ENCODE data around the gene USO1. TPM values are rescaled to one million over a fixed set of nuclear protein-coding genes. Genes with fewer than 3 reads are reported as not detected.
"Not testable (repeated sequence)": the region's sequence is repeated elsewhere in the genome, so short reads cannot be mapped to it uniquely, and the experiment has no call there.

Gene USO1
- total RNA-seq, 2 donors from 2014 or later = 57.6 to 89.7 TPM

GRCh38 chr4:75724867-75725724, 719 bp downstream of the USO1 start:
- Histone ChIP-seq H3K9me3 (no peaks in the 10 kb centered on the region), H3K27ac (peak overlapping the region; percentile 95 to 100 (median 98)), H3K36me3 (replicated peaks in 1 of 2; ENCODE audit: insufficient read depth in 1 of 2, low read depth in 2 of 2) (no peaks in the 10 kb centered on the region), H3K4me3 (peak overlapping the region; percentile 64 to 92), H3K27me3 (no peaks in the 10 kb centered on the region), H3K4me1 (peaks cover 44% of the 10 kb centered on the region)
- WGBS, 2 donors = 0 to 1% methylated on average over 22 to 50 of the region's 50 CpGs
- DNase-seq = peak; percentile 75 to 82 (median 78)
- TF ChIP-seq POLR2A (IDR thresholded peaks at IDR 0.05) (no peak), CTCF (IDR thresholded peaks at IDR 0.05) (no peak)
- intact Hi-C loops (cut with DNase I) = loop anchor here (10.0 kb wide), 1 partner anchor 50 kb away; the partner anchor contains the start of gene G3BP2
- peak; percentile 61 for ATAC-seq

GRCh38 chr4:75725942-75726538, 1.7 kb downstream of the USO1 start:
- not testable (repeated sequence) for H3K4me3 ChIP-seq; H3K9me3 ChIP-seq; DNase-seq; H3K36me3 ChIP-seq (replicated peaks in 1 of 2; ENCODE audit: insufficient read depth in 1 of 2, low read depth in 2 of 2); H3K27me3 ChIP-seq; ATAC-seq
- H3K4me1 ChIP-seq = peaks cover 45% of the 10 kb centered on the region
- intact Hi-C loops (cut with DNase I) = loop anchor here (10.0 kb wide), 1 partner anchor 51 kb away; the partner anchor contains the start of gene G3BP2
- H3K27ac ChIP-seq = peak overlapping the region in 3 of 4 donors; percentile 95 to 100 (median 97)
- 24 to 39% methylated on average over 19 to 20 of the region's 20 CpGs for WGBS, 2 donors

- Histone ChIP-seq H3K36me3 (replicated peaks in 1 of 2; ENCODE audit: insufficient read depth in 1 of 2, low read depth in 2 of 2) (no peaks in the 10 kb centered on the region), H3K27ac (peak overlapping the region; percentile 1 to 100 (median 5)), H3K4me3 (no peak overlapping the region), H3K27me3 (no peaks in the 10 kb centered on the region), H3K4me1 (peaks cover 51% of the 10 kb centered on the region), H3K9me3 (no peaks in the 10 kb centered on the region)
- no peak for ATAC-seq
- TF ChIP-seq CTCF (IDR thresholded peaks at IDR 0.05) (no peak), POLR2A (IDR thresholded peaks at IDR 0.05) (no peak)
- 46 to 48% methylated on average over 3 of the region's 3 CpGs for WGBS, 2 donors
- intact Hi-C loops (cut with DNase I) = loop anchor here (10.0 kb wide), 1 partner anchor 52 kb away; the partner anchor contains the start of gene G3BP2
- DNase-seq = no peak
Observed at GRCh38 chr4:75726577-75726976, 2.2 kb downstream of the USO1 start.

GRCh38 chr4:75727073-75727472, 2.7 kb downstream of the USO1 start:
- ATAC-seq (no peak), DNase-seq (no peak)
- intact Hi-C loops (cut with DNase I) = loop anchor here (10.0 kb wide), 1 partner anchor 52 kb away; the partner anchor contains the start of gene G3BP2
- WGBS, 2 donors = 39 to 41% methylated on average over 1 of the region's 1 CpG
- peak overlapping the region; percentile 1 to 100 (median 5) for H3K27ac ChIP-seq
- H3K36me3 ChIP-seq (replicated peaks in 1 of 2; ENCODE audit: insufficient read depth in 1 of 2, low read depth in 2 of 2) = no peaks in the 10 kb centered on the region
- TF ChIP-seq POLR2A (IDR thresholded peaks at IDR 0.05) (no peak), CTCF (IDR thresholded peaks at IDR 0.05) (no peak)
- no peaks in the 10 kb centered on the region for H3K27me3 ChIP-seq
- H3K4me3 ChIP-seq = no peak overlapping the region
- H3K9me3 ChIP-seq = no peaks in the 10 kb centered on the region
- peaks cover 53% of the 10 kb centered on the region for H3K4me1 ChIP-seq

- intact Hi-C loops (cut with DNase I) = loop anchor here (10.0 kb wide), 1 partner anchor 55 kb away; the partner anchor contains the start of gene G3BP2
Observed at GRCh38 chr4:75729836-75730235, 5.5 kb downstream of the USO1 start.

More at GRCh38 chr4:75729836-75730235, 5.5 kb downstream of the USO1 start:
- TF ChIP-seq CTCF (IDR thresholded peaks at IDR 0.05) (no peak), POLR2A (IDR thresholded peaks at IDR 0.05) (no peak)
- Histone ChIP-seq H3K4me3 (no peak overlapping the region), H3K27me3 (no peaks in the 10 kb centered on the region), H3K9me3 (no peaks in the 10 kb centered on the region), H3K27ac (no peak overlapping the region), H3K4me1 (peaks cover 44% of the 10 kb centered on the region), H3K36me3 (replicated peaks in 1 of 2; ENCODE audit: insufficient read depth in 1 of 2, low read depth in 2 of 2) (no peaks in the 10 kb centered on the region)
- DNase-seq (no peak), ATAC-seq (no peak)
- 13 to 21% methylated on average over 3 of the region's 3 CpGs for WGBS, 2 donors

Data from body of pancreas (tissue), 4 donors.